NB4 (cell line): Measurements from ENCODE around the gene LRP11.

Source experiments
- CTCF ChIP-seq: IDR thresholded peaks from one replicate; pipeline ENCODE4 v1.5.1; 2012; ENCODE audit warnings: low read depth, low read length
- MAX ChIP-seq: IDR thresholded peaks from 2 replicates; pipeline ENCODE4 v1.6.1; 2011; ENCODE audit warnings: low read depth, low read length
- POLR2A ChIP-seq: IDR thresholded peaks from 2 replicates; pipeline ENCODE4 v1.6.1; 2011; ENCODE audit warnings: mild to moderate bottlenecking; ENCODE audit not compliant: insufficient read length; ENCODE audit errors: extremely low read depth

- TF ChIP-seq CTCF: no peak
- no peak for TF ChIP-seq POLR2A
- no peak for TF ChIP-seq MAX
These were observed 23.2 kb upstream of the LRP11 start for GRCh38 chr6:149887343-149887742.
